GM13977 (cell line): ENCODE measurements around the gene CENPS.

Experiments used
- DNase-seq: peaks from one replicate; pipeline ENCODE4 v3.0.0; 2012; ENCODE audit warnings: low spot score
- CTCF ChIP-seq: IDR thresholded peaks from 2 replicates; pipeline ENCODE4 v1.5.1; 2012; ENCODE audit warnings: mild to moderate bottlenecking, control low read depth; ENCODE audit not compliant: insufficient read depth; ENCODE audit errors: extremely low read depth, missing control alignments
- in situ Hi-C: fragments of 300-500 bp; cut with MboI; formaldehyde crosslinking; loops from one replicate; pipeline ENCODE4 v1.12.0; 2022; ENCODE audit warnings: low sequenced_read_pairs, low pct_unique_long_range_greater_than_20kb, mixed read lengths, inconsistent platforms; ENCODE audit not compliant: unreplicated experiment

Gene CENPS

GRCh38 chr1:10431070-10431730 lies 967 bp downstream of the CENPS start:
- peak; percentile 35 for DNase-seq
- TF ChIP-seq CTCF, result no peak
- in situ Hi-C loops, result loop anchor here (10.0 kb wide), 1 partner anchor 54 kb away; no protein-coding TSS in a partner anchor

DNA sequence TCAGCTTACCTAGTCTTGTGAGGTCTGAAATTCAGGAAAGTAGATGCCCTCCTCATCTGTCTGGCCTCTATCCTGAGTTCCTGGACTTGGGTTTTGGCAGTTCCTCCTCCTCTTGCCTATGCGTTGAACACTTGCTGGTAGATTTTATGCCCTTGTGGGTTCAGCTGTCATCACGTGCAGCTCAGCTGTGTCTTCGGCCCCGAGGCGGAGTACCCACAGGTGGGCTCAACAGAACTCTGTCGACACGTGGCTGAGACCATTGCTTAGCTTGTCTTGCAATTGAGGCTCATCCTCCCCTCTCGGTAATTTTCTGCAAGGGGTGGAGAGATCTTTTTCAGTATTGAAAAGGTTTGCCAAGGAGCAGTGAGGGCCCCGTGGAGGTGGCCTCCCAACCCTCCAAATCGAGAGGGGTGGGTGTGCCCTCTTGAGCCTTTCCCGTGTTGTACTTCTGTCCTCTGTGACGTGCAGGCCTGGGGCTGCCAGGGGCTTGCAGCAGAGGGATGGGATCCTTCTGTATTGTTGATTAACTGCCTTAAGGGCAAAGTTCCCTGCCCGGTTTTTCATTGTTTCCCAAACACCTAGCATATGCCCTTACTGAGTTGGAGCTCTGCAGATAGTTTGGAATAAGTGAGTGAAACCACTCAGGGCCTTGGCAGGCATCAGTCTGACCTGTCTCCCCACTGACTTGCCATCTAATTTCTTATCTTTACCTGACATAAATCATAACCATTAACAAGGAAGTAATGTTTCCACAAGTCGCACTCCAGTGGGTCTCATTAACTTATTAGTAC lies 2.9 kb downstream of the CENPS start:
- TF ChIP-seq CTCF, result no peak
- in situ Hi-C loops, result loop anchor here (10.0 kb wide), 1 partner anchor 52 kb away; no protein-coding TSS in a partner anchor
- DNase-seq, result no peak

GRCh38 chr1:10433790-10434189 lies 3.6 kb downstream of the CENPS start:
- no peak for TF ChIP-seq CTCF
- in situ Hi-C loops, result loop anchor here (10.0 kb wide), 1 partner anchor 51 kb away; no protein-coding TSS in a partner anchor
- no peak for DNase-seq

- in situ Hi-C loops, result loop anchor here (10.0 kb wide), 1 partner anchor 50 kb away; no protein-coding TSS in a partner anchor
- TF ChIP-seq CTCF, result no peak
- no peak for DNase-seq
Measured at GRCh38 chr1:10434590-10434989, 4.4 kb downstream of the CENPS start.

GRCh38 chr1:10437052-10437451 lies 6.8 kb downstream of the CENPS start:
- in situ Hi-C loops, result loop anchor here (10.0 kb wide), 1 partner anchor 48 kb away; no protein-coding TSS in a partner anchor
- no peak for TF ChIP-seq CTCF
- DNase-seq, result no peak

DNA sequence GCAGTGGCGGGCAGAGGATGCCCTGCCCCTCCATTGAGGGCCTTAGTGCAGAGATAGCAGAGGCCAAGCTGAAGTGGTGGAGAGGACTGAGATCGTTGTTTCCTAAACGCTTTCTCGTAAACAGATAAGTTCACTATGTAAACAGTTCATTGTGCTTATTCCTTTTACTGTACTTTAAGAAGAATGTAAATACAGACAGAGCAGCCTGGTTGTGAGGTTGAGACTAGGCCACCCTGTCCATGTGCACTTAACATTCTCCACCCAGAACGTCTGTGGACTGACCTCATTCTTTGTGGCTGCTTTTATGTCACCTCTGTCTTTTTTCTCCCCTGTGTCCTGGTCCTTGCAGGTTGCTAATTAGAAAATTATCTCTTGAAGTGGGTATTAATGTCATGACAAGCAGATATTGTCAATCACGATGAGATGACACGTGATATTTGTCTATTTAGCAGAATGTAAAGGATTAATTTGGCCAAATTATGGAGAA lies 8.5 kb downstream of the CENPS start:
- DNase-seq, result no peak
- TF ChIP-seq CTCF, result no peak
- in situ Hi-C loops, result loop anchor here (10.0 kb wide), 1 partner anchor 46 kb away; no protein-coding TSS in a partner anchor
